Measurements from ENCODE around the gene RASGRF2. TPM values are rescaled to one million over a fixed set of nuclear protein-coding genes. Genes with fewer than 3 reads are reported as not detected.

Gene RASGRF2
- total and polyA plus RNA-seq, 11 donors: 3.6 to 16.6 (median 6.3) TPM

DNA sequence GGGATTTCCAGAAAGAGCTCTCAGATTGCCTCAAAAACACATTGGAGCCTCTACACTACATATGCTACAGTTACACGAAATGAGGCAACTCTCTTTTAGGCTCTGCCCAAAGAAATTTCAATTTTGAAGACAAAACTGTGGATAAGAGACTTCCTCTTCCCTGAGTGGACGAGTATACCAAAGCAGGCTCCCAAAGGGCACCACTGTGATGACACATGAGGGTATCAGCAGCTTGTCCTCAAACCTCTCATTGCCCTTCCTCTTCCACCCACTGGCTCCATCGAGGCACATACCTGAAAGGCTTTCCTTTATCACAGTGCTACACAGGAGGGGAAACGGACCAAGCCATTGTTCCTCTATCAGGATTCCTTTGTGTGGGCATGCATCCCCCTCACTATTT, 284.3 kb downstream of the RASGRF2 start:
- 55 to 60% (median 58%) methylated on average over 4 of the region's 4 CpGs for WGBS, 4 donors
- Histone ChIP-seq H3K36me3 (peaks cover 0 to 23% (median 4%) of the 10 kb centered on the region in 9 donors), H3K4me1 (peaks cover 5 to 100% (median 64%) of the 10 kb centered on the region in 12 donors), H3K27ac (peak overlapping the region in 8 of 12 donors; percentile 22 to 95 (median 50)), H3K4me3 (no peak overlapping the region), H3K9me3 (no peaks in the 10 kb centered on the region), H3K27me3 (no peaks in the 10 kb centered on the region)
- no peak for TF ChIP-seq POLR2A (IDR thresholded peaks at IDR 0.05)
- TF ChIP-seq, protein P1, sequence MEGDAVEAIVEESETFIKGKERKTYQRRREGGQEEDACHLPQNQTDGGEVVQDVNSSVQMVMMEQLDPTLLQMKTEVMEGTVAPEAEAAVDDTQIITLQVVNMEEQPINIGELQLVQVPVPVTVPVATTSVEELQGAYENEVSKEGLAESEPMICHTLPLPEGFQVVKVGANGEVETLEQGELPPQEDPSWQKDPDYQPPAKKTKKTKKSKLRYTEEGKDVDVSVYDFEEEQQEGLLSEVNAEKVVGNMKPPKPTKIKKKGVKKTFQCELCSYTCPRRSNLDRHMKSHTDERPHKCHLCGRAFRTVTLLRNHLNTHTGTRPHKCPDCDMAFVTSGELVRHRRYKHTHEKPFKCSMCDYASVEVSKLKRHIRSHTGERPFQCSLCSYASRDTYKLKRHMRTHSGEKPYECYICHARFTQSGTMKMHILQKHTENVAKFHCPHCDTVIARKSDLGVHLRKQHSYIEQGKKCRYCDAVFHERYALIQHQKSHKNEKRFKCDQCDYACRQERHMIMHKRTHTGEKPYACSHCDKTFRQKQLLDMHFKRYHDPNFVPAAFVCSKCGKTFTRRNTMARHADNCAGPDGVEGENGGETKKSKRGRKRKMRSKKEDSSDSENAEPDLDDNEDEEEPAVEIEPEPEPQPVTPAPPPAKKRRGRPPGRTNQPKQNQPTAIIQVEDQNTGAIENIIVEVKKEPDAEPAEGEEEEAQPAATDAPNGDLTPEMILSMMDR (IDR thresholded peaks at IDR 0.05): no peak
- no peak for DNase-seq
- intact Hi-C loops (cut with DNase I): loop anchor here in 2 of 10 donors (10.0 kb wide), 1 partner anchor 50 kb away; no protein-coding TSS in a partner anchor
- ATAC-seq: peak in 1 of 4 donors; percentile 1

DNA sequence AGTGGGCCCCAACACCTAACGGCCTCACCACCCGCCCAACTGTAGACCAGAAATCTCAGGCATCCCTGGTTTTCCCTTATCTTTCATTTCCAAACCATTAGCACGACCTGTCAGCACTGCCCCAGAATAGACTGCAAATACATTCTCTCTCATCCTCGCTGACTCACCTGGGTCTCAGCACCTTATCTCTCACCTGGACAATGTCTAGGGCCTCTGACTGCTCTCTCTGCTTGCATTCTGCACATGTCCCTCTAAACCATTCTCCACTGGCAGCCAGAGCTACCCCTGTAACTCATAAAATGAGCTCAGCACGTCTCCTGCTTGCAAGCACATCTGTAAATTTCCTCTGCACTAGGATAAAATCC, 285.7 kb downstream of the RASGRF2 start:
- TF ChIP-seq, protein P1 (IDR thresholded peaks at IDR 0.05): no peak
- TF ChIP-seq POLR2A (IDR thresholded peaks at IDR 0.05): no peak
- Histone ChIP-seq H3K9me3 (no peaks in the 10 kb centered on the region), H3K27me3 (no peaks in the 10 kb centered on the region), H3K27ac (peak overlapping the region in 9 of 12 donors; percentile 11 to 95 (median 47)), H3K4me3 (no peak overlapping the region), H3K4me1 (peaks cover 5 to 99% (median 62%) of the 10 kb centered on the region in 12 donors), H3K36me3 (peaks cover 0 to 25% (median 6%) of the 10 kb centered on the region in 9 donors)
- ATAC-seq: no peak
- intact Hi-C loops (cut with DNase I): loop anchor here in 2 of 10 donors (10.0 kb wide), 1 partner anchor 49 kb away; no protein-coding TSS in a partner anchor
- no peak for DNase-seq
- WGBS, 4 donors: 54 to 61% (median 60%) methylated on average over 5 of the region's 5 CpGs

DNA sequence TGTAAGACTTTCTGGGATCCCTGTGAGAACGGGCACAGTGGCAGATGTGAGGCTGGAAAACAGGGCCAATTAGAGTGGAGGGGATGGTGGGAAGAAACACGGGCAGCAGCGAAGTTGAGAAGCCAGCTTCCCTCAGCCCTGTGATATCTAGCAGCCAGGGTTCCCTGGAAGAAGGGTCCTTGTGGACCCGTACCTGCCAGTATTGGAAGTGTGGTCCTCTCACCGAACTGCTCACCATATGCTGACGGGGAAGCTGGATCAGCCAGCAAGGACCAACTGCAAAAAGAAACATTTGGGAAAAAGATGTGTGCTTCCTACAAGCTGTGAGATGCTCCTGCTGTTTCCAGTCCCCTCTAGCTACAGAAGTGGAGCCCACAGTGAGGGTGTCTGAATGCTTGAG, 286.5 kb downstream of the RASGRF2 start:
- 43 to 57% (median 56%) methylated on average over 6 of the region's 6 CpGs for WGBS, 4 donors
- no peak overlapping the region for H3K4me3 ChIP-seq
- H3K9me3 ChIP-seq: no peaks in the 10 kb centered on the region
- H3K27ac ChIP-seq: peak overlapping the region in 7 of 12 donors; percentile 26 to 95 (median 37)
- TF ChIP-seq POLR2A (IDR thresholded peaks at IDR 0.05): no peak
- TF ChIP-seq, protein P1 (IDR thresholded peaks at IDR 0.05): no peak
- DNase-seq (no peak), ATAC-seq (no peak)
- no peaks in the 10 kb centered on the region for H3K27me3 ChIP-seq
- H3K36me3 ChIP-seq: peaks cover 0 to 32% (median 11%) of the 10 kb centered on the region in 9 donors
- peaks cover 5 to 99% (median 58%) of the 10 kb centered on the region in 12 donors for H3K4me1 ChIP-seq
- intact Hi-C loops (cut with DNase I): loop anchor here in 2 of 10 donors (10.0 kb wide), 1 partner anchor 48 kb away; no protein-coding TSS in a partner anchor

DNA sequence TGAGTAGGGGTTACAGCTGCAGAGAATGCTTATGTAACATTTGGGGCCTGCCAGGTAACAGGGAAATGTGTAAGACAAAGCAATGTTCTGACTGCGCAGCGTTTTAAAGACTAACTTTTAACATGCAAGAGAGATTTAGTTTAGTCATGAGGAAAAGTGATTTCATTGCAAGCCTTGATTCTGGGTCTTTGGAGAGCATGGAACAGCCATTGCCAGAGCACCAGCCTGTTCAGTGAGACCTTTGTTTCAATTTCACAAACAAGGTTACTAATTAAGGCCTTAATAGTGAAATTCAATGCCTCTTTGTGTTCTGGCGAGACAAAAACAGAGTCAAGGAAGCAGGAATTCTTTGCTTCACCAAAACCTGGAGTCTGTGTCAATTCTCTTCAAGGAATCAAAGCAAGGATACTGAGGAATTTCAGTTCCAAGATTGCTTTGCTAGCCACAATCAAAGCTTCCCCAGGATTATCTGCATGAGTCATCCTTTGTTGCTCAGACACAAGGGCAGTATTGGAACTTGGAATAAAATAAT, 287.3 kb downstream of the RASGRF2 start:
- Histone ChIP-seq H3K27me3 (no peaks in the 10 kb centered on the region), H3K4me1 (peaks cover 5 to 98% (median 62%) of the 10 kb centered on the region in 12 donors), H3K36me3 (peaks cover 0 to 41% (median 16%) of the 10 kb centered on the region in 9 donors), H3K27ac (peak overlapping the region in 8 of 12 donors; percentile 2 to 95 (median 25)), H3K4me3 (no peak overlapping the region), H3K9me3 (no peaks in the 10 kb centered on the region)
- WGBS, 4 donors: 45 to 61% (median 52%) methylated on average over 3 of the region's 3 CpGs
- ATAC-seq (no peak), DNase-seq (no peak)
- intact Hi-C loops (cut with DNase I): loop anchor here in 2 of 10 donors (10.0 kb wide), 1 partner anchor 47 kb away; no protein-coding TSS in a partner anchor
- TF ChIP-seq POLR2A (IDR thresholded peaks at IDR 0.05): no peak
- TF ChIP-seq, protein P1 (IDR thresholded peaks at IDR 0.05): no peak
